ENCODE data around the gene SERGEF. TPM values are rescaled to one million over a fixed set of nuclear protein-coding genes. Genes with fewer than 3 reads are reported as not detected.

SERGEF gene
- total RNA-seq = 22.0 and 22.1 TPM in 2 replicates

DNA sequence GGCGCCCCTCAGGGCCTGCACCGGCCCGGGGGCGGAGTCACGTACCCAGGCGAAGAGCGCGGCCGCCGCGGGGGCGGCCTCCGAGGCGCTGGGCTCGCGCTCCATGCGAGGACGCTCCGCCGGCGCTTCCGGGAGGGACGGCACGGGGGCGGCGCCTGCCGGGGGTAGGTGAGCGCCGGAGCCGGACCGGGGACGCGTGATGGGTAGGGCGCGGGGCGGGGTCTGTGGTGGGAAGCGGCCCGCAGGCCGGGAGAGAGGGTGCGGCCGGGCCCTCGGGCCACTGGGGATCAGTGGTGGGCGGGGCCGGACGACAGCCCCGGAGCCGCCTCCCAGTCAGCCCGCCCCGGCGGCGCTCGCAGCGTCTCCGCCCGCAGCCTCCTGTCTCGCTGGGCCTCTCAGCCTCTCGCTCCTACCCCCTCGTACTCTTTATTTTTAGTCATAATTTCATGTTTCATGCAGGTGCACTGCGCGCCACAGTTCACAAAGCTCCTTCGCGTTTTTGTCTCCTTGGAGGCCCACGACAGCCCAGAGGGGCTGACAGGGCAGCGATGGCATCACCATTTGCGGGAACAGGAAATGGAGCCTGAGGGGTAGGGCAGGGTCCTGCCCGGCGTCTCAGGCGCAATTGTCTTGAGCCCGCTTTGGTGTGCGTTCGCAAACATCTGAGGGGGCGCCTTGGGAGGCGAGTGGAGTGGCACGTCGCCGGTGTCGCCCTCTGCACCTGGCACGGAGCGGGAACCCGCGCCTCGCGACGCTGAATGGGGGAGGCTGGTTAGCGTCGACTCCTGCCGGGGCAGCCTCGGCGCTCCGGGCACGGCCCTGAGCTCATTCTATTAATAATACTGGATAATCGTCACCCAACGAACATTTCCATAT is at the start of gene SERGEF:
Gene SERGEF (minus strand): TSS at position 142 of the 876 bp plus-strand sequence. CDS start 37 bp downstream, at position 105.

DNA sequence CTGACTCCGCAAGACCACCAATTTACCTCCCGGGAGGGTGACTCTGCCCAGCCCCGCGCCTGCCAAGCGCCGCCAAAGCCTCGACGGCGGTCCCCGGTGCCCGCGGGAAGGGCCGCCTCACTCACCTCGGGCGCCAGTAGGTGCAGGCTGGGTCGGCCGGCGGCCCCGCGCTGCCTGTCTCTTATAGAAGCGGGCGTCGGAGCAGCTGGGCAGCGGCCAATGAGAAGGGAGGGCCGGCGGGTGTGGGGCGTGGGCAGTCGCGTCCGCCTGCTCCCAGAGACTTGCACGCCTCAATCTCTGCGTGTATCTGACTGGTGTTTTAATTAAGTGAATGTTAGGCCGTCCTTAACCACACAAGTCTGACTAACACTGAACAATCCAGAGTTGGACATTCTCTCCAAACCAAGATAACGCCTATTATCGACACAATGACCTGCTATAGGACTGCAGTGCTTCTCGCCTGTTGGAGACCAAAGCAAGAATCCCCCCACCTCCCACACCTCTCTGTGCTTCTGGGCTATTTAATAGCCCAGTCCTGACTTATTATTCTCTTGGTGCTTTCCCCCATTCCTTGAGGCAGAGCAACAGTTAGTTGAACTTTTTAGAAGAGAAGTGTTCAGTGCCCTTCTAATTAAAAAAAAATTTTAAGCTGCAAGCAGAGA is 33.4 kb upstream of the SERGEF start, which contains the start of gene TPH1:
Gene TPH1 (minus strand): TSS at position 154 of the 662 bp plus-strand sequence. CDS start 5,507 bp downstream, outside the sequence.

Other genes with a start within 250 kb of the SERGEF start
- gene TPH1, start 33.2 kb upstream of the SERGEF start, total RNA-seq = 0.03 and 0.07 TPM in 2 replicates
- 7.1 and 11.1 TPM in 2 replicates for gene SAAL1, start 93.0 kb upstream of the SERGEF start, total RNA-seq
- not detected in 2 replicates for gene MRGPRX3, start 119.5 kb upstream of the SERGEF start, total RNA-seq
- not detected in 2 replicates for gene MRGPRX4, start 159.8 kb upstream of the SERGEF start, total RNA-seq
- not detected in 2 replicates for gene SAA4, start 223.8 kb upstream of the SERGEF start, total RNA-seq
- gene SAA2, start 235.6 kb upstream of the SERGEF start, total RNA-seq = 0.46 and 40.6 TPM in 2 replicates